B cell (primary cell): ENCODE results near the gene EGLN3. TPM values are rescaled to one million over a fixed set of nuclear protein-coding genes. Genes with fewer than 3 reads are reported as not detected.

Source experiments
- ATAC-seq: fragments of 200-7000 bp; cut with Tn5 transposase; one replicate; pipeline ENCODE4 v1.10.0; 2021; ENCODE audit warnings: low read depth, mild to moderate bottlenecking, moderate number of reproducible peaks, moderate library complexity
- CTCF ChIA-PET: fragments of 350-600 bp; sonication (Branson Sonifier 250); formaldehyde crosslinking; loops from one replicate; lab custom pipeline; 2021; ENCODE audit warnings: antibody characterized with exemption, inconsistent platforms; lab: Charles Lee
- POLR2A ChIA-PET: fragments of 350-600 bp; sonication (Branson Sonifier 250); formaldehyde crosslinking; loops from one replicate; lab custom pipeline; 2021; ENCODE audit warnings: antibody characterized with exemption; lab: Charles Lee
- DNase-seq: peaks from one replicate; pipeline ENCODE4 v3.0.0; 2013
- H2AFZ ChIP-seq: 2 replicates; pipeline ENCODE4 v1.6.1; 2012; ENCODE audit warnings: mild to moderate bottlenecking, low read depth, low read length; ENCODE audit not compliant: insufficient read depth, poor library complexity, severe bottlenecking
- H3K27ac ChIP-seq, 2 donors: 1 replicate in 1 of 2; 2 replicates in 1 of 2; pipeline ENCODE4 v1.5.1; 2012 to 2013; ENCODE audit warnings: low read length in 2 of 2, mild to moderate bottlenecking in 2 of 2, moderate library complexity in 1 of 2
- H3K27me3 ChIP-seq, 4 experiments: fragments of 200-600 bp in 1 of 4; sonication (generic) in 1 of 4; replicated peaks in 1 of 4; 1 replicate in 2 of 4; 2 replicates in 2 of 4; pipeline versions ENCODE4 v1.6.1 to v1.7.0; 2013 to 2016; ENCODE audit warnings: low read length in 3 of 4, mild to moderate bottlenecking in 2 of 4, mixed read lengths in 1 of 4, moderate library complexity in 1 of 4; ENCODE audit not compliant: insufficient read depth in 4 of 4, control insufficient read depth in 3 of 4; ENCODE audit errors: control extremely low read depth in 1 of 4
- H3K36me3 ChIP-seq, 2 experiments: replicated peaks in 1 of 2; 1 replicate in 1 of 2; 2 replicates in 1 of 2; pipeline versions ENCODE4 v1.6.1 to v1.7.1; 2013; ENCODE audit warnings: low read length in 1 of 2; ENCODE audit not compliant: insufficient read depth in 2 of 2, control insufficient read depth in 1 of 2; ENCODE audit errors: control extremely low read depth in 1 of 2, extremely low read depth in 1 of 2
- H3K4me1 ChIP-seq, 2 donors: fragments of 200-600 bp in 1 of 2; sonication (generic) in 1 of 2; 1 replicate in 1 of 2; 2 replicates in 1 of 2; pipeline versions ENCODE4 v1.5.1 to v1.6.1; 2013 to 2017; ENCODE audit warnings: low read length in 2 of 2; ENCODE audit not compliant: control insufficient read depth in 2 of 2, insufficient read depth in 2 of 2
- H3K4me2 ChIP-seq: replicated peaks from 2 replicates; pipeline ENCODE3; 2012; ENCODE audit warnings: mild to moderate bottlenecking, low read depth, low read length; ENCODE audit not compliant: poor library complexity, severe bottlenecking
- H3K4me3 ChIP-seq, 5 experiments: fragments of 200-600 bp in 1 of 5; sonication (generic) in 1 of 5; 1 replicate in 3 of 5; 2 replicates in 2 of 5; pipeline versions ENCODE4 v1.5.1 to v1.7.0; 2011 to 2016; ENCODE audit warnings: low read length in 4 of 5, mild to moderate bottlenecking in 4 of 5, low read depth in 2 of 5, control low read depth in 1 of 5, moderate library complexity in 1 of 5; ENCODE audit not compliant: insufficient read depth in 1 of 5; ENCODE audit errors: control extremely low read depth in 1 of 5, extremely low read depth in 1 of 5
- H3K79me2 ChIP-seq: fragments of 200-600 bp; sonication (generic); one replicate; pipeline ENCODE4 v1.6.0; 2016; ENCODE audit warnings: low read length; ENCODE audit not compliant: control insufficient read depth, insufficient read depth
- H3K9ac ChIP-seq: fragments of 200-600 bp; sonication (generic); 2 replicates; pipeline ENCODE4 v1.6.1; 2017; ENCODE audit warnings: mild to moderate bottlenecking, low read length, moderate library complexity
- H3K9me3 ChIP-seq, 3 donors: one replicate each; pipeline versions ENCODE4 v1.6.1 to v1.7.1; 2013; ENCODE audit warnings: low read length in 2 of 3; ENCODE audit not compliant: control insufficient read depth in 2 of 3, insufficient read depth in 1 of 3; ENCODE audit errors: control extremely low read depth in 1 of 3
- H4K20me1 ChIP-seq: 2 replicates; pipeline ENCODE4 v1.6.0; 2012; ENCODE audit warnings: mild to moderate bottlenecking, low read length; ENCODE audit not compliant: insufficient read depth, control insufficient read depth, poor library complexity, severe bottlenecking
- H3K27ac Mint-ChIP-seq: one replicate; pipeline ENCODE4 v1.8.0; 2021; ENCODE audit warnings: mixed read lengths
- H3K27me3 Mint-ChIP-seq: one replicate; pipeline ENCODE4 v1.8.0; 2021; ENCODE audit warnings: mixed read lengths
- H3K4me1 Mint-ChIP-seq: one replicate; pipeline ENCODE4 v1.8.0; 2021; ENCODE audit warnings: mixed read lengths
- H3K4me3 Mint-ChIP-seq: one replicate; pipeline ENCODE4 v1.8.0; 2021; ENCODE audit warnings: mixed read lengths
- H3K9me3 Mint-ChIP-seq: one replicate; pipeline ENCODE4 v1.8.0; 2022; ENCODE audit warnings: mixed read lengths; ENCODE audit not compliant: insufficient read depth
- EZH2 ChIP-seq: IDR thresholded peaks from 2 replicates; pipeline ENCODE4 v1.6.1; 2012; ENCODE audit warnings: borderline replicate concordance, low read depth, mild to moderate bottlenecking, moderate library complexity, low read length; ENCODE audit not compliant: insufficient read depth, poor library complexity, severe bottlenecking
- WGBS: methylation state at CpG from one replicate; pipeline ENCODE4 v1.1.5; 2013; ENCODE audit warnings: missing lambda C conversion rate; ENCODE audit not compliant: insufficient coverage; 5-methylcytosine and 5-hydroxymethylcytosine counted together
- intact Hi-C: fragments of 100-400 bp; cut with micrococcal nuclease; formaldehyde crosslinking; loops from one replicate; pipeline ENCODE4 v1.10.0; 2022
- polyA plus RNA-seq: library from polyadenylated mRNA; depleted of rRNA; stranded (reverse); fragments of >200 nt; gene quantifications from 2 replicates; pipeline ENCODE4 v1.2.3, GENCODE V29; 2012
- total RNA-seq, 2 donors: library from RNA; stranded (reverse); fragments of 120-200 nt in 1 of 2; gene quantifications; 1 replicate in 1 of 2; 2 replicates in 1 of 2; pipeline versions ENCODE4 v1.2.3 to v1.2.4, GENCODE V29; 2013 to 2022
- TF ChIP-seq, protein P1 (sequence below): fragments of 200-600 bp; IDR thresholded peaks from one replicate; pipeline ENCODE4 v1.8.0; 2022; ENCODE audit warnings: antibody characterized with exemption, mild to moderate bottlenecking

The EGLN3 gene
- total and polyA plus RNA-seq, 2 donors (not counting 1 experiment from before 2014, with no cell fraction given): 0.69 to 1.7 TPM

DNA sequence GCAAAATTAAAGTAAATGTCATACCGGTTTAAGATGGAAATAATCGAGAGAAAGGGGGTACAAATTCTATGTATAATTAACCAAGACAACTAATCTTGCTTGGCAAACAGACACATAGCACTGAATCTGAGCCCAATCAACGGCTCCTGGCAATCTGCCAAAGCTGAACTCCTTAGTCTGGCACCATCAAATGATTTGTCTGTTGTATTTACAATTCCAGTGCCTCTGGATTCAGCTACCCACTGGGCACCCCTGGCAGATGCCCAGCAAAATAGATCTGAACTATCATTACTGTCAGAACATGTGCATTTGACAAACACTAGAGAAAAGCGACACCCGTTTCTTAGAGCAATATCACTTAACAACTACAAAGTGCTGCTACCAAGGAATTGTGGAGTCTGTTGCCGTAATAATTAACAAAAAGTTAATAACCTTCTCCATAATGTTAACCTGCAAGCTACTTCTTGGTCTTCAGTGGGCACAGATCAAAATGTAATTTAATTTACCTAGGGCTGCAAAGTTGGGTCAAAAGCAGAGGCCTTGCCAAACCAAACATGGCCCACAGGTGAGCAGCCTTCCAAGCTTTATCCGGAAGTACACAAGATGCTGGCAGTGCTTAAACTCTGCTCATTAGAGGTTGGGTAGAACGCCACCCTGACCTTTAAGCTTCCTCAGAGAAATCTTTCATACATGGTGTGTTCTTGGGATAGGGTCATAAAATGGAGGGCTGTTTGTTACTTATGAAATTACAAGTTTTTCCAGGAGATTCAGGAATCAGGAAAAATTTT lies 7.6 kb downstream of the EGLN3 start:
- CTCF ChIA-PET: no interaction called here
- no peak for DNase-seq
- H3K9me3 Mint-ChIP-seq: no peaks in the 10 kb centered on the region
- no peak overlapping the region for H3K4me2 ChIP-seq
- no peak overlapping the region for H3K4me3 Mint-ChIP-seq
- TF ChIP-seq, protein P1, sequence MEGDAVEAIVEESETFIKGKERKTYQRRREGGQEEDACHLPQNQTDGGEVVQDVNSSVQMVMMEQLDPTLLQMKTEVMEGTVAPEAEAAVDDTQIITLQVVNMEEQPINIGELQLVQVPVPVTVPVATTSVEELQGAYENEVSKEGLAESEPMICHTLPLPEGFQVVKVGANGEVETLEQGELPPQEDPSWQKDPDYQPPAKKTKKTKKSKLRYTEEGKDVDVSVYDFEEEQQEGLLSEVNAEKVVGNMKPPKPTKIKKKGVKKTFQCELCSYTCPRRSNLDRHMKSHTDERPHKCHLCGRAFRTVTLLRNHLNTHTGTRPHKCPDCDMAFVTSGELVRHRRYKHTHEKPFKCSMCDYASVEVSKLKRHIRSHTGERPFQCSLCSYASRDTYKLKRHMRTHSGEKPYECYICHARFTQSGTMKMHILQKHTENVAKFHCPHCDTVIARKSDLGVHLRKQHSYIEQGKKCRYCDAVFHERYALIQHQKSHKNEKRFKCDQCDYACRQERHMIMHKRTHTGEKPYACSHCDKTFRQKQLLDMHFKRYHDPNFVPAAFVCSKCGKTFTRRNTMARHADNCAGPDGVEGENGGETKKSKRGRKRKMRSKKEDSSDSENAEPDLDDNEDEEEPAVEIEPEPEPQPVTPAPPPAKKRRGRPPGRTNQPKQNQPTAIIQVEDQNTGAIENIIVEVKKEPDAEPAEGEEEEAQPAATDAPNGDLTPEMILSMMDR: no peak
- TF ChIP-seq EZH2: no peak
- 18% methylated on average over 1 of the region's 8 CpGs for WGBS
- no peak overlapping the region for H3K27ac ChIP-seq
- POLR2A ChIA-PET: no interaction called here
- peaks cover 0 to 3% (median 0%) of the 10 kb centered on the region in 4 experiments for H3K27me3 ChIP-seq
- H3K4me1 ChIP-seq: no peaks in the 10 kb centered on the region
- H3K79me2 ChIP-seq: no peaks in the 10 kb centered on the region
- intact Hi-C loops: no loop called here
- no peak overlapping the region for H3K27ac Mint-ChIP-seq
- no peak overlapping the region for H2AFZ ChIP-seq
- H3K9me3 ChIP-seq: no peaks in the 10 kb centered on the region
- H3K27me3 Mint-ChIP-seq: peaks cover 18% of the 10 kb centered on the region
- no peaks in the 10 kb centered on the region for H4K20me1 ChIP-seq
- no peaks in the 10 kb centered on the region for H3K4me1 Mint-ChIP-seq
- no peak for ATAC-seq
- no peak overlapping the region for H3K4me3 ChIP-seq
- no peak overlapping the region for H3K9ac ChIP-seq
- no peaks in the 10 kb centered on the region for H3K36me3 ChIP-seq

DNA sequence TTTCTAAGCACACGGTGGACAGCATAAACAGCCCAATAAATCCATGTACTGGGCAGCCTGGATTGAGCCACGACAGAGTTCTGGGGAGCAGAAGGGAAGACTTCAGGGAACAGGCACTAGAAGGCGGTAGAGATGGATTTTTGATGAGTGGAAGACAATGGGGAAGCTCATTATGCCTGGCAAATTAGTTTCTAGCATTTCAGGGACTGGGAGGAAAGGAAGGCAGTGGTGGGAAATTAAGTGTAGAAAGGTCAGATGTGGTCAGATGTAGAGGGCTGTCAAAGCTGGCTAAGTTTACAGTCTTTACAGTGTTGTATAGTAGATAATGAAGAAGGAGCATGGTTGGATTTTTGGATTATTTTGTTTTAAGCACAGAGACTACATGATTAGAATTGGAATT lies 9.2 kb downstream of the EGLN3 start:
- Histone ChIP-seq H2AFZ (no peak overlapping the region), H3K4me1 (no peaks in the 10 kb centered on the region), H3K4me3 (no peak overlapping the region), H3K9ac (no peak overlapping the region), H3K27ac (no peak overlapping the region), H3K79me2 (no peaks in the 10 kb centered on the region), H4K20me1 (no peaks in the 10 kb centered on the region), H3K27me3 (peaks cover 0 to 3% (median 0%) of the 10 kb centered on the region in 4 experiments), H3K9me3 (no peaks in the 10 kb centered on the region), H3K4me2 (no peak overlapping the region), H3K36me3 (no peaks in the 10 kb centered on the region)
- DNase-seq (no peak), ATAC-seq (no peak)
- intact Hi-C loops: no loop called here
- Mint-ChIP-seq H3K4me3 (no peak overlapping the region), H3K27me3 (peaks cover 9% of the 10 kb centered on the region), H3K27ac (no peak overlapping the region), H3K9me3 (no peaks in the 10 kb centered on the region), H3K4me1 (no peaks in the 10 kb centered on the region)
- WGBS: 74% methylated on average over 3 of the region's 3 CpGs
- POLR2A ChIA-PET: no interaction called here
- CTCF ChIA-PET: no interaction called here
- no peak for TF ChIP-seq EZH2
- TF ChIP-seq, protein P1: no peak
